NCI-H1930 (cell line): Measurements from ENCODE around the gene PTPN22.

Experiments used
- DNase-seq, 2 experiments: peaks; one replicate each; lab custom pipeline; 2025; lab: John Stamatoyannopoulos, UW

Gene PTPN22

GRCh38 chr1:113871597-113872113, at the start of gene PTPN22:
TSS of gene PTPN22 (minus strand) at chr1:113871712.
- DNase-seq: no peak

- no peak for DNase-seq
Observed at GRCh38 chr1:113918243-113918642, 46.7 kb upstream of the PTPN22 start.

- no peak for DNase-seq
Observed at GRCh38 chr1:113917400-113918082, 46.0 kb upstream of the PTPN22 start.

GRCh38 chr1:113916974-113917373, 45.5 kb upstream of the PTPN22 start:
- no peak for DNase-seq

- DNase-seq: no peak
Observed at GRCh38 chr1:113913887-113914664, 42.6 kb upstream of the PTPN22 start.

GRCh38 chr1:113913312-113913668, 41.8 kb upstream of the PTPN22 start:
- DNase-seq: no peak

GRCh38 chr1:113912594-113913311, 41.2 kb upstream of the PTPN22 start:
- no peak for DNase-seq

- peak; percentile 9 to 33 for DNase-seq
Observed at GRCh38 chr1:113905435-113905861, 33.9 kb upstream of the PTPN22 start.

GRCh38 chr1:113904674-113905434, 33.3 kb upstream of the PTPN22 start, which contains the start of the genes AP4B1 and DCLRE1B:
TSS of gene AP4B1 (minus strand) at chr1:113904799. CDS start at chr1:113904717, 82 bp downstream.
TSS of gene DCLRE1B (plus strand) at chr1:113905326. CDS start at chr1:113905587, 261 bp downstream.
- DNase-seq: peak; percentile 98 to 99

- no peak for DNase-seq
Observed at GRCh38 chr1:113904293-113904673, 32.8 kb upstream of the PTPN22 start.

GRCh38 chr1:113903501-113904292, 32.2 kb upstream of the PTPN22 start:
- DNase-seq: no peak

GRCh38 chr1:113901191-113901590, 29.7 kb upstream of the PTPN22 start:
- no peak for DNase-seq

GRCh38 chr1:113899111-113899510, 27.6 kb upstream of the PTPN22 start:
- no peak for DNase-seq

- DNase-seq: no peak
Observed at GRCh38 chr1:113898241-113898814, 26.8 kb upstream of the PTPN22 start.

- no peak for DNase-seq
Observed at GRCh38 chr1:113895961-113896360, 24.4 kb upstream of the PTPN22 start.

- no peak for DNase-seq
Observed at GRCh38 chr1:113895098-113895497, 23.6 kb upstream of the PTPN22 start.

GRCh38 chr1:113893267-113893666, 21.8 kb upstream of the PTPN22 start:
- no peak for DNase-seq

- DNase-seq: no peak
Observed at GRCh38 chr1:113891631-113892220, 20.2 kb upstream of the PTPN22 start.

- no peak for DNase-seq
Observed at GRCh38 chr1:113890816-113891215, 19.3 kb upstream of the PTPN22 start.
